Bronchus fibroblast of lung (primary cell): ENCODE results near the gene RNF121. TPM values are rescaled to one million over a fixed set of nuclear protein-coding genes. Genes with fewer than 3 reads are reported as not detected.

ENCODE experiments used
- total RNA-seq: library from RNA; depleted of rRNA; stranded (reverse); fragments of >200 nt; gene quantifications from 2 replicates; pipeline ENCODE4 v1.2.3, GENCODE V29; 2015

Gene RNF121
- 20.2 and 22.4 TPM in 2 replicates for total RNA-seq

GRCh38 chr11:71928737-71929443 lies at the start of gene RNF121:
RNF121 (plus strand) TSS chr11:71929046; CDS start chr11:71929062, 16 bp downstream.

GRCh38 chr11:71927820-71928736 lies 768 bp upstream of the RNF121 start, which contains the start of gene XNDC1N:
XNDC1N (minus strand) TSS chr11:71928594; CDS start chr11:71923353, 5,241 bp downstream.

DNA sequence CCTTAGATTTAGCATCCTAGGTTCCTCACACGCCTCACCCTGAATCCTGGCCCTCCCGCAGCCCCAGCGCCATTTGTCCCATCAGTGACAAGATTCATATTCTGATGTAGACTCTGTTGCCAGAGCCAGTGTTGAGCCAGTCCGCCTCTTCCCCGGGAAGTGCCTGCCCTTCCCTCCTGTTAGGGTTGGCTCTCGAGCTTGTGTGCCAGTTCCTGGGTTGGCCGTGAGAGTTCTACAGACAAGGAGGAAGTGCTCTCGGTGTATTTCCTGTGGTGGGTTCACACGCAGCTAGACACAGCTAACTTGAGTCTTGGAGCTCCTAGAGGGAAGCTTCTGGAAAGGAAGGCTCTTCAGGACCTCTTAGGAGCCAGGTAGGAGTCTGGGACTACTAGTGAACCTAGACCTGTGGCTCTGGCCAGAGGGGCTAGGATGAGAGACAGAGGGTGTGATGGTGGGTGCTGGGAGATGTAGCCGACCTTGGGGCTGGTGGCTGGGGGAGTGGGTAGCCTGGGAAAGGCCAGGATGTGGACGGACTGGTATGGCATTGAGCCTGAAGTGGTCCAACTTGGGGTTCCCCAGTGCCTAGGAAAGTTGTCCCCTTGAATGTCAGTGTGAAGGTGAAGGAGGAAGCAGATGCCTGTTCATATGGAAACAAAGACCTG lies 69.9 kb downstream of the RNF121 start, which contains the start of gene IL18BP:
Gene IL18BP (plus strand): TSS at position 261 of the 662 bp plus-strand sequence. CDS start 1,076 bp downstream, outside the sequence.

Other genes starting within 250 kb of the RNF121 start
- not detected in 2 replicates for gene DEFB108B, start 95.8 kb upstream of the RNF121 start, total RNA-seq
- not detected in 2 replicates for gene DEFB131B, start 50.6 kb upstream of the RNF121 start, total RNA-seq
- 4.9 and 6.1 TPM in 2 replicates for gene XNDC1N, start 452 bp upstream of the RNF121 start, total RNA-seq
- gene IL18BP, start 69.9 kb downstream of the RNF121 start, total RNA-seq: 0.45 and 1.0 TPM in 2 replicates
- 119 and 128 TPM in 2 replicates for gene NUMA1, start 151.5 kb downstream of the RNF121 start, total RNA-seq
- 4.6 and 10.9 TPM in 2 replicates for gene LRRC51, start 151.8 kb downstream of the RNF121 start, total RNA-seq
- 145 and 149 TPM in 2 replicates for gene LAMTOR1, start 174.3 kb downstream of the RNF121 start, total RNA-seq
- 0.15 TPM in 1 of 2 replicates, not detected in the other for gene TOMT, start 176.9 kb downstream of the RNF121 start, total RNA-seq
- 64.4 and 69.4 TPM in 2 replicates for gene ANAPC15, start 183.6 kb downstream of the RNF121 start, total RNA-seq
- not detected in 2 replicates for gene FOLR3, start 206.7 kb downstream of the RNF121 start, total RNA-seq